Epidermal melanocyte (primary cell): ENCODE results near the gene GRM7.

Experiments used
- DNase-seq: peaks from one replicate; pipeline ENCODE4 v3.0.0; 2011; ENCODE audit warnings: low spot score; ENCODE audit not compliant: insufficient read length

Gene GRM7

DNA sequence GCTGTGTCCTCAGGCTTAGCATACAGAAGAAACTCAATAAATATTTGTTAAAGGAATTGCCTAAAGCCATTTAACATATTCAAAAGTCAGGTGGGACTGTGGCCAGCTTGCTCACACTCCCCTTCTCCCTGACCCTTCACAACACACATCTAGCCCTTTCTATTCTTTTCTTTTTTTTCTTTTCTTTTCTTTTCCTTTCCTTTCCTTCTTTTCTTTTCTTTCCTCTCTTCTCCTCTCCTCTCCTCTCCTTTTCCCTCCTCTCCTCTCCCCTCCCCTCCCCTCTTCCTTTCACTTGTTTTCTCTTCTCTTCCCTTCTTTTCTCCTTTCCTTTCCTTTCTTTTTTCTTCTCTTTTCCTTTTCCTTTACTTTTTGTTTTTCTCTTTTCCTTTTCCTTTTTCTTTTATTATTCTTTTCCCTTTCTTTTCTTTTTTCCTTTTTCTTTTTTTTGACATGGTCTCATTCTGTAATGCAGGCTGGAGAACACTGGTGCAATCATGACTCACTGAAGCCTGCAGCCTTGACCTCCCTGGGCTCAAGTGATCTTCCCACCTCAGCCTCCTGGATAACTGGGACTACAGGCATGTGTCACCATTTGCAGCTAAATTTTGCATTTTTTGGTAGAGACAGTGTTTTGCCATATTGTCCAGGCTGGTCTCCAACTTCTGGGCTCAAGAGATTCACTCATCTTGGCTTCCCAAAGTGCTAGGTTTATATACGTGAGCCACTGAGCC lies 377.8 kb downstream of the GRM7 start:
- DNase-seq: no peak

DNA sequence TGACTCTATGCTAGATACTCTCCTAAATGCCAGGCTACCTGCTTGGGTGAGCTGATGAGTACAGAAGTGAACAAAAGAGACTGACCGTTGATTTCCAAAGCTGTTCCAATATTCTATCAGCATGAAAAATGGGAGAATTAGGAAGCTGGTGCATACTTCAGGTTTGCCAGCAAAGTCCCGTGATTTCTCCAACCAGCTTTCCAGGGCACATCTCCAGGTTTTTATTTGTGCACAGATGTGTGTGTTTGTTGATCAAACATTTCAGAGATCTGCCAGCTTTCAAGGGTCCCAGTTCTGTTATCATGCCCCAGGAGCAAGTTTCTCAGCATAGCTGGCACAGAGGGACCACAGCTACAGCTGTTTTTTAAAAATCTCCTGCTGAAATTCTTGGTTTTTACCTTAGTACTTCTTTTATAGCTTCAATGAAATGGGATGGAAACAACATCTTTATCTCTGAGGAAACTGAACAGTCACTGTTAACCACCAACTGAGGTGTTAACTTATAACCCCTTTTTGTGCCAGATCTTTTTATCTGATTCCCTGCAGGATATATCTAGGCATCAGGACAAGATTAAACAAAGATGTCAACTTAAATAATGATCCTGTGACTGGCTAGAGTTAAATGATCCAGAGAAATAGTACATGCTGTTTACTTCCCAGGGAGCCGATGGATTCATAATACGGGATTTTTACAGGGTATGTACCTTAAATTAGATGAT lies 380.8 kb downstream of the GRM7 start:
- no peak for DNase-seq

GRCh38 chr3:7242303-7242635 lies 381.4 kb downstream of the GRM7 start:
- DNase-seq: no peak

DNA sequence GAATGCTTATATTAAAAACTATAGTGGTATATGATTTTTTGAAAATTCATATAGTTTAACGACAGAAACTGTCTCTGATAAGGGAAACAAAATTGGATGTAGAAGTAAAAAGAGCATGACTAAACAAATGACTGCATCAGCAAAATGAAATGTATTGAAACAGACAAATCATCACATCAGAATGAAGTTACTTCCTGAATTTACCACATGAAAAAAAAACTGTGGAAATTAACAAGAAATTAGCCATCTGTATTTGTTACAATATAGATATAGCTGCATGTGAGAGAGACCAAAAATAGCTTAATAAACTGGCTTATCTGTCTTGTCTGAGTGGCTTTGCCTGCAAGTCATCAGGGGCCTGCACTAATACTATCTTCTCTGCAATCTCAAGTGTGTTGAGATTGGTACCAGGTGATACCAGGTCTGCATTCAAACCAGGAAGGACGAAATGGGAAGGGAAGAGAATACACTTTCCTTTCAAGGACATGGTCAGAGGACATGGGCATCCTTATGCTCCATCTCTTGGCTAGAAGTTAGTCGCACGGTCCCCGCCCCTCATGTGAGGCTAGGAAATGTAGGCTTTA lies 388.7 kb downstream of the GRM7 start:
- DNase-seq: no peak

DNA sequence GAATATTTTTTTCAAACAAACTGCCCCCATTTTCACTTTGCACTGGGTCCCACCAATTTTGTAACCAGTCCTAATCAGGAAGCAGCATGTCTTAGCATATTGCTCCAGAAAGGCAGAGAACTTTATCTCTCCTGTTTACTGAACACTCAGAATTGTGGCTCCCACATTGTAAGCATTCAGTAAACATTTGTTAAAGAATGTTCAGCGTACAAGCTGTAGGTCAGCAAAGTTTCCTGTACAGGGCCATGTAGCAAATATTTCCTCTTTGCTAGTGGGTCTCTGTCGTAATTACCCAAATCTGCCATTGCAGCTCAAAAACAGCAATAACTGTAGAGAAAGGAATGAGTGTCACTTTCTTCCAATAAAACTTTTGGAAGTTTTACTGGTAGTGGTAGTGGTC lies 393.3 kb downstream of the GRM7 start:
- no peak for DNase-seq

DNA sequence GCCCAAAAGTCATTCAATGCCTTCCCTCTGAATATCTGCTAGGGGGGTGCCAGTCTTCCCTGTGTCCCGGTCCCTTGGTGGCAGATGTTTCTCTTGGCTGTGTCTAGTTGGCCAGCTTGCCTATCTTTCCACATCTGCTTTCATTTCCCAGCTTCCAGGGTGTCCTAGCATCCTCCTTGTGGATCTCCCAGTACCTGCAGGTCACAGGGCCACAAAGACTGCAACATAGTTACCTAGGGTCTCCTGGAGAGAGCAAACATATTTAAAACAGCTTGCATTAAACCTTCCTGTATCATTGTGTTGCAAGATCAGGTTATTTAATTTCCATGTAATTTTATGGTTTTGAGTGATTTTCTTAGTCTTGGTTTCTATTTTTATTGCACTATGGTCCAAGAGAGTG lies 400.1 kb downstream of the GRM7 start:
- no peak for DNase-seq

DNA sequence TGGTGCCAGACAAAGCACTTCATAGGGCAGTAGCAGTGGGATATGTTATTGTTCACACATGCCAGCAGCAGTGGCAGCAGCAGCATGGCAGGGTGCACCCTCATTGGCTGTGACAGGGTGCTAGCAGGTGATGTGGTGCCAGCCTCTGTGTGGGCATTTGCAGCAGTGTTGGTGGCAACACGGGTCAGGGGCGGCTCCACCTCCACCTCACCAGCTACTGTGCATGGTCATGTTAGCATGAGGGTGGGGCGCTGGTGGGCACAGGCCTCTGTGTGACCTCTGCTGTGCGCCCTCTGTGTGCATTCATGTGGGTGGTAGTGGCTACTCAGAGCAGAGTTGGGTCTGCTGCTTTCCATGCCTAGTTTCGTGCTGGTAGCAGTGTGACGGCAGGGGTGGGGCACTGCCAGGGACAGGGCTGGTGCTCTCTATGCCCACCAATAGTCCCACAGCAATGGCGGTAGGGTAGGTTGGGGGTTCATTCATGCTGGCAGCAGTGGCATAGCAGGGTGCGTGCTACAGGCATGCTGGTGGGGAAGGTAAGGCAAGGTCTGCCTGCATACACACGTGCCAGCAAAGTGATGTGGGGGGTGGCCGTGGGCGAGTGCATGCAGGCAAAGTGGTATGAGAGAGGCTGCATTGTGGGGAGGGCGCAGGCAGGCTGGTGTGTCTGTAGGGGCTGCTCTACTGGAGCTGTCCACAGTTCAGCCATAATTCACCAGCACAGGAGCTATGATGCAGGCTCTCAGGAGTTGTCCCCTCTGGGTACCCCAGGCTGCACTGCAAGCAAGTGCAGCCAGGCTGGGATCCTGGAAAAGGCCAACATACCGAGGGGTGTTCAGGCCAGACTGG lies 402.7 kb downstream of the GRM7 start:
- DNase-seq: no peak

GRCh38 chr3:7264196-7264526 lies 403.2 kb downstream of the GRM7 start:
- DNase-seq: no peak

GRCh38 chr3:7265736-7266135 lies 404.8 kb downstream of the GRM7 start:
- no peak for DNase-seq

DNA sequence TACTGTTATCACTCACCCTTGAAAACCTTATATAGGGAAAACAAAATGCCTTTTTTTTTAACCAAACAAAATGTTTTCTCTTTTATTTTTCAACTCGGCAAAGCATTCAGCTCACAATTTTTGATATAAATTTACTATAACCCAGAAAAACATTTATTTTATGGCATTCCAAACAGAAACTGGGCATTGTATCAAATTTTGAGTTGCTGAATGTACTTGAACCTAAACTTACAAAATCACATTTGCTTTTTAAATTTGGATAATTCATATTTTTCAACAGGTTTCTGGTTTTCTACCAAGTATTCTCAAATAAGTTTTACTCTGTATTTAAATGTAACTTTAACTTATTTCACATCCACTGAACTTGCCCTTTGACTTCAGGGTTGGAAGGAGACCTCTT lies 405.6 kb downstream of the GRM7 start:
- DNase-seq: no peak

DNA sequence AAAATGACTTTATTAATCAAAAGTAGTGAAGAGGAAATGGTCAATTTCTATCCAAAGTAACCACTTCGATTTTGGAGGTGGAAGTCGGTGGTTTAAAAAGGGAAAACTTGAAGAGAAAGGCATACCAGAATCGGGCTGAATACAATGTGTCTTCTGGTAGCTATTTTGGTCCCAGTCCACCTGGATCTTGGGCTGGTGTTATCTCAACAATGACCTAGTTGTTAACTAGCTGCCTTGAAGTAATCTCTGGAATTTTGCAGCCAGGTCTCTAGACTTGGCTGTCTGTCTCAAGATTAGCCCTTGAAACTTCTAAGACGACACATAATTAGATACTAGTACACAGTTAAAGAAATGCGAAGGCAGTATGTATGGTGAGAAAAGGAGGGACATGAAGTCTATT lies 409.8 kb downstream of the GRM7 start:
- DNase-seq: no peak

DNA sequence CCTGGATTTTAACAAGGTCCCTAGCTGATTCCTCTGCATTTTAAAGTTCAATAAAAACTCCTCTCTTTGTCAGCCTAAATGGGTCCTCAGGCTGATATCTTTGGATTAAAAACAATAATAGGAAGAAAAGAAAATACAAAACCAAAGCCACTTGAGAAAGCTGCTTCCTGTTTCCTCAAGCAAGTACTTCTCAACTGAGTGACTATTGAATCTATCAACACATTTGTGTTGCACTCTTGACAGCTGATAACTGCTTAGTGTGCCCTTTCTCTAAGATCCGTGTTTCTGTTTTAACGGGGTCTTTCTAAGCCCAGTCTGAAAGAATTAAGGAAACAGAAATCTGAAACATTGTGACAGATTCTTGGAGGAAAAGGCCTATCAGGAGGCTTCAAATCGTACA lies 410.7 kb downstream of the GRM7 start:
- DNase-seq: no peak

DNA sequence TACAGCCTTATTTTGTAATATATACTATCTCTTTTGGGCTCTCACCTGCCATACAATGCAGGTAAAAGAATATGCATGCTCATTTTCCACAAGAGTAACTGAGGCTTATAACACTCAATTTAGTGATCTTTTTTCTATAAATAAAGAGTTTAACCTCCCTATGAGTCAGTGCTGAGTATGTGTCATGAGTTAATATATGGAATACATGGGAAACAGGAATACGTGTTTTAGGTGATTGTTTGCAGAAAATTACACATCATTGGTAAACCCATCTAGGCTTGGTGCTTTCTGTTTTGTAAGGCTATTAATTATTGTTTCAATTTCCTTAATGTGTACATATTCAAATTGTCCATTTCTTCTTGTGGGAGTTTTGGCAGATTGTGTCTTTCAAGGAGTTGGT lies 411.3 kb downstream of the GRM7 start:
- DNase-seq: no peak

- DNase-seq: no peak
Measured at GRCh38 chr3:7275396-7275795, 414.5 kb downstream of the GRM7 start.

DNA sequence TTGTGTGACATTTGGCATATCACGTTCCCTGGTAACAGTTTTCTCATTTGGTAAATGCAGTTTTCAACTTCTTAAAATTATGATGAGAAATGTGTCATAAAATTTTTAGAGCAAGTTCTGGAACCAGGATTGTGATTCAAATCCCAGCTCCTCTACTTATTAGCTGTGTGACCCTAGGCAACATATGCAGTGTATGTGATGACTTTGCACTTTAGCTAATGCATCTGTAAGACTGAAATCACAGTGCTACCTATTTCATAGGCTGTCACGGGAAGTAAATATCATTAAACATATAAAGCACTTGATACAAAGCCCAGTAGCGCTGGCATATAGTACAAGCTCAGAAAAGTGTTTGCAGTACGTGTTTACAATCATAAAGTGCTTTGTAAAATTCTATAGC lies 419.4 kb downstream of the GRM7 start:
- no peak for DNase-seq

GRCh38 chr3:7282988-7283387 lies 422.1 kb downstream of the GRM7 start:
- DNase-seq: no peak

- no peak for DNase-seq
Measured at GRCh38 chr3:7285505-7285904, 424.6 kb downstream of the GRM7 start.

GRCh38 chr3:7288133-7288532 lies 427.2 kb downstream of the GRM7 start:
- no peak for DNase-seq

- no peak for DNase-seq
Measured at GRCh38 chr3:7289121-7289520, 428.2 kb downstream of the GRM7 start.

DNA sequence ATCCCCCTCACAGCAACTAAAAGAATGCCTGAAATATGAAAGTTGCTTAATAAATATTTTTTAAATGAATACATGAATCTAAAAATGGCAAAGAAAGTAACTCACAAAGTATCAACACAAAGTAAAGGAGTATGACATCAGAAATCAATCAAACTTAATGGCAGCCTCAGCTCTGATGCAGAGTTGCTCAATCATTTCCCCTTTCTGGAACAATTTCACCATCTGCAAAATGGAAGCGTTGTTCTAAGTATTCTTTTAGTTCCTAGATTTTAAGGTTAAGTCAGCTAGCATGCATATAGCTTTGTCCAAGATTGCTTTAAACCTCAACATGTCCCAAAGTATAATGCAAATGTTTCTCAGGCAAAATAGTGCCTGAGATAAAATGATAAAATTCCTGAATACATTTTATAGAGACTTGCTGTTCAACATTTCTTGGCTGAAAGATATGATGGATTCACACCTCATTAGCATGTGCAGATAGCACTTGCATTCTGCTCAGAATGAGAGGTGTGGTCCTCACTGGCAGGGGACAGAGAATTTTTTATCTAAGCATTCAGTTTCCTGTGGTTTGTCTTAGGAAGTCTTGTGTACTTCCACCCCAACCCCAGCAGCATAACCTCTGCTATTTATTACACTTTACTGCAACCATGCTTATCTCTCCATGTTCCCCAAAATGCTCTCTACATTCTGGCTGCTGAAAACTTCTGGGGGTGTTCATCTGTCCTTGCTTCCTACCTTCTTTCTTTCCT lies 429.3 kb downstream of the GRM7 start:
- DNase-seq: no peak

- no peak for DNase-seq
Measured at GRCh38 chr3:7292362-7292761, 431.4 kb downstream of the GRM7 start.
